ENCODE measurements around the gene MARCKS. TPM values are rescaled to one million over a fixed set of nuclear protein-coding genes. Genes with fewer than 3 reads are reported as not detected.

MARCKS gene
- total and polyA plus RNA-seq, 2 of the 13 experiments (the other 11 are each of a cell fraction or from before 2014, with no cell fraction given): 30.5 to 39.5 TPM

GRCh38 chr6:113858480-113859348, 1.6 kb downstream of the MARCKS start (continued):
- TF ChIP-seq ZNF891 (CRISPR knock-in tag; IDR thresholded peaks at IDR 0.05) (no peak), SNAPC5 (CRISPR knock-in tag; IDR thresholded peaks at IDR 0.05; ENCODE audit: borderline replicate concordance) (no peak), ZNF280B (CRISPR knock-in tag; IDR thresholded peaks at IDR 0.05; ENCODE audit: borderline replicate concordance) (no peak), BATF2 (CRISPR knock-in tag; IDR thresholded peaks at IDR 0.05) (no peak), ZNF569 (CRISPR knock-in tag; IDR thresholded peaks at IDR 0.05; ENCODE audit: borderline replicate concordance) (no peak), ATAD3A (CRISPR knock-in tag; IDR thresholded peaks at IDR 0.05) (no peak), TCF12 (IDR thresholded peaks at IDR 0.05) (no peak), TCF12 (CRISPR knock-in tag; IDR thresholded peaks at IDR 0.05) (no peak), NFE2 (CRISPR knock-in tag; IDR thresholded peaks at IDR 0.05) (no peak), THYN1 (CRISPR knock-in tag; IDR thresholded peaks at IDR 0.05; ENCODE audit: borderline replicate concordance, low read depth) (no peak), HIC2 (CRISPR knock-in tag; IDR thresholded peaks at IDR 0.05; ENCODE audit: low read depth) (peak; percentile 93), ZNF639 (CRISPR knock-in tag; conservative IDR thresholded peaks at IDR 0.05) (no peak), ZNF770 (CRISPR knock-in tag; IDR thresholded peaks at IDR 0.05) (peak; percentile 58), TGIF2 (CRISPR knock-in tag; IDR thresholded peaks at IDR 0.05) (no peak), NCOA1 (CRISPR knock-in tag; IDR thresholded peaks at IDR 0.05) (no peak), PRDM4 (CRISPR knock-in tag; IDR thresholded peaks at IDR 0.05; ENCODE audit: borderline replicate concordance) (no peak), ZMAT5 (CRISPR knock-in tag; IDR thresholded peaks at IDR 0.05; ENCODE audit: borderline replicate concordance, low read depth) (no peak)
